Rectal smooth muscle tissue (tissue), 1 donor: Measurements from ENCODE around the gene FLG2.

ENCODE experiments used
- H3K27ac ChIP-seq: one replicate; pipeline ENCODE4 v1.7.0; 2013; ENCODE audit warnings: low read depth, low read length, inconsistent platforms
- H3K27me3 ChIP-seq: one replicate; pipeline ENCODE4 v1.7.0; 2013; ENCODE audit warnings: low read length; ENCODE audit not compliant: control insufficient read depth, insufficient read depth
- H3K36me3 ChIP-seq: one replicate; pipeline ENCODE4 v1.7.0; 2013; ENCODE audit warnings: low read length; ENCODE audit not compliant: control insufficient read depth, insufficient read depth
- H3K4me1 ChIP-seq: one replicate; pipeline ENCODE4 v1.7.0; 2013; ENCODE audit warnings: low read length; ENCODE audit not compliant: control insufficient read depth, insufficient read depth
- H3K4me3 ChIP-seq: one replicate; pipeline ENCODE4 v1.7.0; 2013; ENCODE audit warnings: low read length
- H3K9ac ChIP-seq: one replicate; pipeline ENCODE4 v1.7.0; 2013; ENCODE audit warnings: low read length

Gene FLG2

DNA sequence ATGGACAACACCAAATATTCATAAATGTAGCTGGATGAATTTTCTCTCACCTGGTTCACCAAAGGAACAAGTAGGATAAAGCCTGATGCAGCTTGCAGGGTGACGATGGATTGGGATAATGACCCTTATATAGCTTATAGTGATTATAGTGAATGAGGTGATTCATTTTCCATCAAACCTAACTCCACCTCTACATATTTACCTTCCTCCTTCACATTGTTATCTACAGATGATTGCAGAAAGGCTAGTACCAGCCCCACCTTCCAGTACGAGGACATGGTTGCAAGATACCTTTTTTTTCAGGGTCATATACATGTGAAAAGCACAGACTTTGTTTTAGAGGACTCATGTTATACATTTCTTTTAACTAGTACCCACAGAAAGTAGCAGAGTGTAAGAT is at the start of gene FLG2:
Gene FLG2 (minus strand): TSS at position 101 of the 400 bp plus-strand sequence. CDS start 1,122 bp downstream, outside the sequence.
- H3K27ac ChIP-seq = no peak within 1 kb of the TSS
- no peak within 1 kb of the TSS for H3K9ac ChIP-seq
- H3K36me3 ChIP-seq = no peaks in the 10 kb centered on the region
- no peaks in the 10 kb centered on the region for H3K4me1 ChIP-seq
- no peaks in the 10 kb centered on the region for H3K27me3 ChIP-seq
- H3K4me3 ChIP-seq = no peak within 1 kb of the TSS

DNA sequence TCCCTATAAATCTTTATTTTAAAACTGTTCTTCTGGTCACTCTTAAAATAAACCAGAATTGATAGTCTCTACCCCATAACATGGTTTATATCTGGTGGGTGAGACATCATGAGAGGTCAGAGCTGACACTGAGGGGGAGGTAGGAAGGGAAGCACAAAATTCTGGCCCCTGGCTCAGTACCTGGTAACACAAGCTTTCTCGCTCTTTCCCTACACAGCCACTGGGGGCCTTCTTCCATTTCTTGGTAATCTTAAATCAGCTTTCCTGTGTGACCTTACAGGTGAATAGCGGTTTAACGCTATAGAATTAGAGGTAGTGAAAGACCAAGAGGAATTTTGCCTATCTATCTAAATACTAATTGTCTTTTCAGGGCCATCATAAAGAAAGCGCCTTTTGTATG is 48.9 kb upstream of the FLG2 start:
- Histone ChIP-seq H3K9ac (no peak overlapping the region), H3K4me3 (no peak overlapping the region), H3K27ac (no peak overlapping the region), H3K27me3 (no peaks in the 10 kb centered on the region), H3K4me1 (no peaks in the 10 kb centered on the region), H3K36me3 (no peaks in the 10 kb centered on the region)

DNA sequence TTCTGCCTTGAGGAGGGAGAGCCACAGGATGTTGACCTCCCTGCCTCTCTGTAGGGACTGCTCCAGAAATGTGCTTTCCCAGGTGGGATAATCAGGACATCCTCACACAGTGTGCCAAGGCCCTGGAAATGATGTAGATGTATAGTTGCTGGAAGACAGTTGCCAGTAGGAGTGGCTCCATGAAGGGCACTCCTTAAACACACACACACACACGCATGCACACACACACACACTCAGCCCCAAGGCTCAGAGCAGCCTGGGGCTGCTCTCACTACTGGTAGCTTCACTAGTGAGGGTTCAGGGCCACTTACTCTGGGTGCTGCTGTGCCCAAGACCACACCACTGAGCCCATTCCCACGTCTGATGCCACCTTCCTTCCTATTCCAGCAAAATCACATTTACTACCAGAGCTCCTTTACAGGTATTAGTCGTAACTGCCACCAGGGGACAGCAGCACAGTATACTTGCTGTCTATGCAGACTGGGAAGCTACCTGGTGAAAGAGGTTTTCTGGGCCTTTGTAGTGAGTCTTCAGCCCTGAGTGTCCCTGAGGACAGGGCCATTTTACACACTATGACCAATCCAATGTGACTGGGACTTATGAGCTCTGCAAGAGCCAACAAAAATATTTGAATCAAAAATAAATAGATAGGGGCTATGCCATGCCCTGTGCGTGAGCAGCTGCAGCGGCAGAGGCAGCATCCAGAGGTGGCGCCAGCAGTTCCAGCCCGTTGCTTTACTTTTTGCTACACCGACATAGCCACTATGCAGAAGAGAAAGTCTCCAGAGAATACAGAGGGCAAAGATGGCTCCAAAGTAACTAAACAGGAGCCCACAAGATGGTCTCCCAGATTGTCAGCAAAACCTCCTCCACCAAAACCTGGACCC is 39.2 kb upstream of the FLG2 start:
- no peak overlapping the region for H3K27ac ChIP-seq
- H3K36me3 ChIP-seq = no peaks in the 10 kb centered on the region
- no peaks in the 10 kb centered on the region for H3K27me3 ChIP-seq

DNA sequence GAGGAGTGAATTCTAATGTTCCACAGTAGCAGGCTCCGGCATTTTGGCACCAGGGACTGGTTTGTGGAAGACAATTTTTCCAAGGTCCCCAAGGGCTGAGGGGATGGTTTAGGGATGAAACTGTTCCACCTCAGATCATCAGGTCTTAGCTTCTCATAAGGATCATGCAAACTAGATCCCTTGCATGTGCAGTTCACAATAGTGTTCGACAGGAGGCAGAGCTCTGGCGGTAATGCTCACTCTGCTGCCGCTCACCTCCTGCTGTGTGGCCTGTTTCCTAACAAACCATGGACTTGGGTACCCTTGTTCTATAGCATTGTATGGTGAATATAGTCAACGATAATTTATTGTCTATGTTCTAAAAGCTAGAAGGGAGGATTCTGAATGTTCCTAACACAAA is 37.7 kb upstream of the FLG2 start:
- H3K4me3 ChIP-seq = no peak overlapping the region
- no peak overlapping the region for H3K27ac ChIP-seq
- H3K27me3 ChIP-seq = no peaks in the 10 kb centered on the region
- H3K9ac ChIP-seq = no peak overlapping the region
- no peaks in the 10 kb centered on the region for H3K4me1 ChIP-seq
- H3K36me3 ChIP-seq = no peaks in the 10 kb centered on the region

More for the DNA sequence above, 39.2 kb upstream of the FLG2 start:
- Histone ChIP-seq H3K4me3 (no peak overlapping the region), H3K9ac (no peak overlapping the region), H3K4me1 (no peaks in the 10 kb centered on the region)

DNA sequence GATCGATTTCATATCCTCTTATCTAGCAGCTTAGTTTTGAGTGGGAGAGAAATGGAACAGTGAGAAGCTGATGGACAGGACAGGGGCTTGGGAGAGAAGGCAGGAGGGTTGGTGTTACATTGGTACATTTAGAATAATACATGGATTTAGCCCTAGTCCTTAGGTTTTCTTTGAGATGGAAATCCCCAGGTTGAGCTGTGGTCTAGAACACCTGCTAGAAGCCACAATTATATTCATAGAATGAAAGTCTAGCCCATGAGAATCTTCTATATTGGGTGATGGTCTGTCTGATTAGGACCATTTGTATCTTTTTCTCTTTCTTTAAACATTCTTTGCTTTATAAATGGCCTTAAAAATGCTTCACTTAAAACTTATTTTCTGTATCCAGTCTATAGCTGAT is 34.3 kb upstream of the FLG2 start:
- Histone ChIP-seq H3K4me3 (no peak overlapping the region), H3K27ac (no peak overlapping the region), H3K36me3 (no peaks in the 10 kb centered on the region), H3K27me3 (no peaks in the 10 kb centered on the region), H3K9ac (no peak overlapping the region), H3K4me1 (no peaks in the 10 kb centered on the region)

DNA sequence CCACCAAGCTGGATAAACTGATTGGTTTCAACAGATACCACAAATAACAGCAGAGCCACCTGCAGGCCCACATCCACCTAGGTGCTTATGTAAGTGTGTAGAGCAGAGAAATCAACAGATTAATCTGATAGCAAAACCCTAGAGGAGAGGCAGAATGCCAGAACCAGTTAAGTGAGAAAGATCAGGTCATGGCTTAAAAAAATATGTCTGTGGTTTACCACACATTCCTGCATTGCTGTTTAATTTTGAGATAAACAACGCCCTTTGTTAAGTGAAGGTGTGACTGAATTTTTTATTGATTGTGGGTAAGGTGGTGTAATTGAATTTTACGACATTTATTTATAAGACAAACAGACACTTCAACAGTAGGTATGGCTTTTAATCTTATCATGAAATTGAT is 33.1 kb upstream of the FLG2 start:
- H3K4me3 ChIP-seq = no peak overlapping the region
- H3K36me3 ChIP-seq = no peaks in the 10 kb centered on the region
- no peaks in the 10 kb centered on the region for H3K27me3 ChIP-seq
- no peaks in the 10 kb centered on the region for H3K4me1 ChIP-seq
- H3K9ac ChIP-seq = no peak overlapping the region
- no peak overlapping the region for H3K27ac ChIP-seq

DNA sequence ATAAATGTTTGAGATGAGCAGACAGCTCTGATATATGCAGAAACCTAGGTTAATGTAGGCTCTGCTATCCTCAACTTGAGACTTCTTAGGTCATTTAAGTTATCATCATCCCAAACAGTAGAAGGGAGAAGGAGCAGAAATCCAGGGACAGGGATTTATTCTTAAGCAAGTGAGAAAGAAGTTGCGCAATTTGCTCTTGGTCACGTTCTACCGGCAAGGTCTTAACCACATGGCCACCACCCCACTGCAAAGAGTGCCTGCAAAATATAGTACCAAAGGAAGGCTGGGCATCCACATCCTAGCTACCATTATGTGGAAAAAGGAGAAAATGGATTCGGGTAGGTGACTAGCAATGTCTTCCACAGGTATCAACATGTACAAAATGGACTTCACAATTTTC is 29.1 kb upstream of the FLG2 start:
- no peaks in the 10 kb centered on the region for H3K36me3 ChIP-seq
- H3K4me1 ChIP-seq = no peaks in the 10 kb centered on the region
- H3K27me3 ChIP-seq = no peaks in the 10 kb centered on the region
- H3K4me3 ChIP-seq = no peak overlapping the region
- no peak overlapping the region for H3K27ac ChIP-seq
- H3K9ac ChIP-seq = no peak overlapping the region

DNA sequence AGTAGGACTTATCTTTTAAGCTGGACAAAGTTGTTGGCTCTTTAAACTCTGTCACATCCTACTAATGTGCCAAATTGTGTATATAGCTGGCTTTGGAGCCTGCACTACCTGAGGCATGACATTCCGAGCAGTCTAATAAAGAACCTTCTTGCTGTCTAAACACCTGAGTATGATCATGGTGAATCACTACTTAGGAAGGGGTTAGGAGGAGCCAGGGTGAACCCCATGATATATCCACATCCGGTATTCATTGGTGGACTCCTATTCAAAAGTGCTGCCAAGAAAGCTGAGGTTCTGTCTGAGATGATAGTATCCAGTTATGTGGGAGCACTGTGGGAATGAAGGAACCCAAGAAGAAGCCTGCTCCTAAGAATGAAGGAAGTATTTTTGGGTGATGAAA is 27.1 kb upstream of the FLG2 start:
- Histone ChIP-seq H3K4me1 (no peaks in the 10 kb centered on the region), H3K27ac (no peak overlapping the region), H3K4me3 (no peak overlapping the region), H3K36me3 (no peaks in the 10 kb centered on the region), H3K9ac (no peak overlapping the region), H3K27me3 (no peaks in the 10 kb centered on the region)

DNA sequence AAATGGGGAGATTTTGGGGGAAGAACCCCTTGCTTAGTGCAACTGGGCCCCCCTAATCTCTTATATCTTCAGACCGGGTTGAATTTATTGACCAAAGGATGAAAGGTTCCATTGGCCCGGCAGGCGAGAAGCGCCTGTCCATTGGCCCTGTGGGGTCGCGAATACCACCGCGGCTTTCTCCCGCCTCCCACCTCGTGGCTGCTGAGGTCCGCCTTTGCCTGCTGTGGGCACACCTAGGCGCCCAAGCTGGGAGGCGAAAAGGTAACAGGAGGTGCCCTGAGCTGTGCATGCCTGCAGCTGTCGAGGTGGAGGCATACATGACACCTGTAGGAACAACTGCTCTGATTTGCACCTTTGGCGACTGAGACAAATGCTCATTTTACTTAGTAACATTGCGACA is 21.1 kb upstream of the FLG2 start:
- H3K4me1 ChIP-seq = no peaks in the 10 kb centered on the region
- H3K36me3 ChIP-seq = no peaks in the 10 kb centered on the region
- H3K27ac ChIP-seq = no peak overlapping the region
- no peak overlapping the region for H3K4me3 ChIP-seq
- no peaks in the 10 kb centered on the region for H3K27me3 ChIP-seq
- H3K9ac ChIP-seq = no peak overlapping the region

DNA sequence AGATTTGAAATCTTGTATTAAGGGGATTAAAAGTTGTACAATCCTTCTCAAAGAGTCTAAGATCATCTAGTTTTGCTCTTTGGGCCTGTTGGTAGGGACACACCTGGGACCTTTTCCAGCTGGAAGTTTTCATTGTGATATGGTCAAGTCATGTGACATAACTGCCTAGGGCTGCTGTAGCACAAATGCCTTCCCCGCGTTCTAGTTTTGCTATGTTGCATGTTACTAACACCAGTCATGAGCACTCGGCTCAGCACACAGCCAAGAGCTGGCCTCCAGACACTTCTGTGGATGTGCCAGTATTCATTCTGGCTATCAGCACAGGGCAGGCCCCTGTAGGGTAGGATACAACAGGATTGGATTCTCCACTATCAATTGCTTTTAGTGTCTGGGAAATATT is 14.6 kb upstream of the FLG2 start:
- H3K27ac ChIP-seq = no peak overlapping the region
- no peaks in the 10 kb centered on the region for H3K4me1 ChIP-seq
- H3K4me3 ChIP-seq = no peak overlapping the region
- no peaks in the 10 kb centered on the region for H3K27me3 ChIP-seq
- no peaks in the 10 kb centered on the region for H3K36me3 ChIP-seq
- no peak overlapping the region for H3K9ac ChIP-seq

DNA sequence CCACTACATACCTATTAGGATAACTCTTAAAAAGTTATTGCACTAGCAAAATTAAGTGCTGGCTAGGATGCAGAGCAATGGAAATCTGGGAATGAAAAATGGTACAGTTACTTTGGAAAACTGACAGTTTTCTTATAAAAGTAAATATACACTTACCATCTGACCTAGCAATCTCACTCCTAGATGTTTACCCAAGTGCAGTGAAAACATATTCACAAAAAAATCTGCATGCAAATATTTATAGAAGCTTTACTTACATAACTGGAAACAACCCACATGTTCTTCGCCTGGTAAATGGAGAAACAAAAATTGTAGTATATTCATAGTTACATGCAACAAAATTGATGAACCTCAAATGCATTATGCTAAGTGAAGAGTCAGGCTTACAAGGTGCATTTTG is 12.9 kb upstream of the FLG2 start:
- no peaks in the 10 kb centered on the region for H3K36me3 ChIP-seq
- no peaks in the 10 kb centered on the region for H3K27me3 ChIP-seq
- H3K4me3 ChIP-seq = no peak overlapping the region
- H3K4me1 ChIP-seq = no peaks in the 10 kb centered on the region
- no peak overlapping the region for H3K27ac ChIP-seq
- no peak overlapping the region for H3K9ac ChIP-seq

DNA sequence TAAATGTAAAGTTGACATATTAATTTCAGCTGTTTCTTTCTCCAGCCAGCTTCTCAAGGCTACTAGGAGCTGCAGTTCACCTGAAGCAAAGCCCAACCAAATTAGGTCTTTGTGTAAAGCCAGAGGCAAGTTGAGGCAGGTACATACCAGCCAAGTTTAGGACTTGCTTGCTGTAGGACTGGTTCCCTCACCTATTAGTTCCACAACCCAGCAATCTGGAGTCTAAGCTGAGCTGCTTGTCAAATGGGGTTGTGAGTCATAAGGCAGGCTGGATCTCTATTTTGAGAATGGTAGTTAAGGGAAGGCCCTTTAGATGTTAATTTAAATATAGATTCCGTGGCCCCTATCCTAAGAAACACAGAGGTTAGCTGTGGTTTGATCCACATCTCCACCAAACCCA is 7.6 kb upstream of the FLG2 start:
- Histone ChIP-seq H3K9ac (no peak overlapping the region), H3K4me3 (no peak overlapping the region), H3K36me3 (no peaks in the 10 kb centered on the region), H3K27ac (no peak overlapping the region), H3K4me1 (no peaks in the 10 kb centered on the region), H3K27me3 (no peaks in the 10 kb centered on the region)

DNA sequence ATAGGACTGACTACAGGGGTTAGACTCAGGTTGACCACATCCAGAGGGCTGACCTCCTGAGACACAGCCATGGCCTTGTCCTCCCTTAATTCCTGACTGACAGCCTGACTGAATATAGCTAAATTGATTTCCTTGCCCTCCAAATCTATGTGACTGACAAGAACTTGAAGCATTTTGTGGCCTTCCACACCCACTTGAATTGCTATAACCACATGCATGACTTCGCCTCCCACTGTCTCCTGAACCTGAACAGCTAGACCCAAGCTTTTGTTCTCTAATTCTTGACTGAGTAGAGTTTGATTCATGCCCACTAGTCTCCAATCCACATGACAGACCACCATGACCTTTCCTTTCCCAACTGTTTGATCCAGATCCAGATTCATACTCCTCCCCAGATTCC is 3.1 kb downstream of the FLG2 start:
- Histone ChIP-seq H3K4me1 (no peaks in the 10 kb centered on the region), H3K27ac (no peak overlapping the region)

More for the DNA sequence above, 3.1 kb downstream of the FLG2 start:
- no peaks in the 10 kb centered on the region for H3K36me3 ChIP-seq
- H3K27me3 ChIP-seq = no peaks in the 10 kb centered on the region
- H3K9ac ChIP-seq = no peak overlapping the region
- no peak overlapping the region for H3K4me3 ChIP-seq
